ENCODE data around the gene PRRT1B. TPM values are rescaled to one million over a fixed set of nuclear protein-coding genes. Genes with fewer than 3 reads are reported as not detected.
A peak's percentile ranks its signal among the peaks of the same experiment; 100 is the strongest.

The PRRT1B gene
- total and polyA plus RNA-seq, 2 of the 4 experiments (the other 2 are of a cell fraction), result not detected

- DNase-seq, result peak; percentile 15
- TF ChIP-seq RFX5 (IDR thresholded peaks at IDR 0.05; ENCODE audit: low read depth, low read length) (no peak), MAZ (IDR thresholded peaks at IDR 0.05; ENCODE audit: borderline replicate concordance, low read depth, low read length) (peak; percentile 72; the same call in 1 of the 2 replicates), CEBPB (IDR thresholded peaks at IDR 0.05; ENCODE audit: low read depth, low read length) (peak; percentile 17; the same call in 1 of the 2 replicates), POLR2A (IDR thresholded peaks at IDR 0.05; ENCODE audit: low read depth, low read length) (no peak), NFE2L2 (IDR thresholded peaks at IDR 0.05; ENCODE audit: low read depth, low read length) (peak; percentile 33; the same call in 1 of the 2 replicates)
- ChIA-PET CTCF (no interaction called here), POLR2A (ENCODE audit: unreplicated experiment) (no interaction called here)
- no peak overlapping the region; the same call in 1 of the 2 replicates for H2AK5ac ChIP-seq (ENCODE audit: low read depth, low read length)
- no peak overlapping the region for H3K4me3 ChIP-seq (ENCODE audit: insufficient read depth, low read depth, low read length)
- H2AFZ ChIP-seq (replicated peaks; ENCODE audit: low read length, poor library complexity), result peak overlapping the region; percentile 32
- H3K4me2 ChIP-seq (ENCODE audit: low read depth, low read length), result no peak overlapping the region
- H2AK9ac ChIP-seq (replicated peaks; ENCODE audit: low read depth, low read length, poor library complexity), result peak overlapping the region; percentile 5
- H4K20me1 ChIP-seq (ENCODE audit: insufficient read depth, low read length), result no peaks in the 10 kb centered on the region; the same call in 1 of the 2 replicates
- H3K9me1 ChIP-seq (ENCODE audit: insufficient read depth, low read length), result peaks cover 6% of the 10 kb centered on the region; the same call in 1 of the 2 replicates
- H3K27me3 ChIP-seq (ENCODE audit: control insufficient read depth, insufficient read depth, low read length), result no peaks in the 10 kb centered on the region
- H4K5ac ChIP-seq (ENCODE audit: low read depth, low read length), result no peak overlapping the region
- no peak overlapping the region for H4K91ac ChIP-seq (ENCODE audit: insufficient read depth, low read depth, low read length)
- no peak overlapping the region for H2BK5ac ChIP-seq (ENCODE audit: low read depth, low read length, poor library complexity, severe bottlenecking)
- no peak overlapping the region for H3K18ac ChIP-seq (ENCODE audit: low read depth, low read length)
- 66% methylated on average over 4 of the region's 15 CpGs; no CpG with 5 or more reads in 1 of the 2 experiments for WGBS, 2 experiments (ENCODE audit: extremely low coverage in 2 of 2, insufficient read length in 1 of 2)
- BruUV-seq (replicated peaks), result no TSS peak
- H3K14ac ChIP-seq (replicated peaks; ENCODE audit: low read depth, low read length), result no peak overlapping the region
- H4K8ac ChIP-seq (ENCODE audit: low read depth in 2 of 2, low read length in 2 of 2), result no peak overlapping the region
- H2BK20ac ChIP-seq (ENCODE audit: low read depth, low read length), result no peak overlapping the region
- no peak overlapping the region for H3K27ac ChIP-seq (ENCODE audit: insufficient read depth, low read length)
- H3K36me3 ChIP-seq (ENCODE audit: control insufficient read depth, insufficient read depth, low read length), result peaks cover 43% of the 10 kb centered on the region
- no peak overlapping the region for H3K23ac ChIP-seq (ENCODE audit: low read depth, low read length)
- no peak overlapping the region for H2BK120ac ChIP-seq (ENCODE audit: low read depth, low read length)
- no peak overlapping the region for H3K56ac ChIP-seq (ENCODE audit: extremely low read depth, insufficient read depth, low read length)
- no peaks in the 10 kb centered on the region for H3K9me3 ChIP-seq (ENCODE audit: control insufficient read depth, insufficient read depth, low read length)
- no peak overlapping the region for H3K4ac ChIP-seq (ENCODE audit: low read depth, low read length)
- no peaks in the 10 kb centered on the region for H3K79me1 ChIP-seq (ENCODE audit: low read depth in 1 of 2, low read length in 2 of 2)
- intact Hi-C loops (cut with micrococcal nuclease) (loop anchor here (5.0 kb wide), 1 partner anchor 64 kb away; no protein-coding TSS in a partner anchor), dilution Hi-C loops (cut with HindIII; ENCODE audit: low sequenced_read_pairs, unreplicated experiment) (no loop called here), in situ Hi-C loops (cut with MboI; ENCODE audit: low sequenced_read_pairs) (loop anchor here (5.0 to 25.0 kb wide), 2 partner anchors 149 to 669 kb away; partner anchors contain the start of gene RAPGEF1)
- 0 out of 2 replicates have a peak, but pooled peaks cover 3% of the 10 kb centered on the region for H3K4me1 ChIP-seq (ENCODE audit: control insufficient read depth, insufficient read depth, low read length)
- no peak overlapping the region for H3K9ac ChIP-seq (ENCODE audit: low read depth, low read length)
- no peak overlapping the region for H2BK15ac ChIP-seq (ENCODE audit: low read depth, low read length)
- peak; percentile 10; the same call in 1 of the 2 replicates for ATAC-seq (ENCODE audit: low read depth)
Measured at GRCh38 chr9:131593091-131593820, 47.9 kb downstream of the PRRT1B start.

All from IMR-90 (cell line).